Measurements from ENCODE around the gene LLPH. TPM values are rescaled to one million over a fixed set of nuclear protein-coding genes. Genes with fewer than 3 reads are reported as not detected.

The LLPH gene
- total RNA-seq, 3 donors from 2014 or later = 40.3 to 46.4 (median 43.7) TPM

DNA sequence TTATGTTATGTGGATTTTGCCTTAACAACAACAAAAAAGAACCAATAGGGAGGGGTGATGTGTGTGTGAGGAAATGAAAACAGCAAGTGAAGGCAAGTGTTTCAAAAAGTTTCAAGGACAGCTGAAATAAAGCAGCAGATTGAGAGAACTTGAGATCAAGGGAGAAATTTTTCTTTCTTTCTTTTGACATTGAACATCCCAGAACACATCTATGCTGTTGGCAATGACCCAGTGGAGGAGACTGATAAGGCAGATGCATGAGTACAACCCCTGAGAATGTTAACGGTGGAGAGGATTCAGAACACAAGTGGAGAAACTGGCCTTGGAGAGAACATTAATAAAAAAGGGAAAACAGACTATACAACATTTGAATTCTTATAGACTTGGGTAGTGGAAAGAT is 2.9 kb downstream of the LLPH start:
- Mint-ChIP-seq H3K4me3 (peak overlapping the region; percentile 7), H3K4me1 (ENCODE audit: low read depth) (peaks cover 49% of the 10 kb centered on the region), H3K27me3 (ENCODE audit: low read depth) (no peaks in the 10 kb centered on the region), H3K36me3 (ENCODE audit: insufficient read depth) (peaks cover 50% of the 10 kb centered on the region), H3K9me3 (no peaks in the 10 kb centered on the region)
- no peak for DNase-seq
- ATAC-seq = no peak

DNA sequence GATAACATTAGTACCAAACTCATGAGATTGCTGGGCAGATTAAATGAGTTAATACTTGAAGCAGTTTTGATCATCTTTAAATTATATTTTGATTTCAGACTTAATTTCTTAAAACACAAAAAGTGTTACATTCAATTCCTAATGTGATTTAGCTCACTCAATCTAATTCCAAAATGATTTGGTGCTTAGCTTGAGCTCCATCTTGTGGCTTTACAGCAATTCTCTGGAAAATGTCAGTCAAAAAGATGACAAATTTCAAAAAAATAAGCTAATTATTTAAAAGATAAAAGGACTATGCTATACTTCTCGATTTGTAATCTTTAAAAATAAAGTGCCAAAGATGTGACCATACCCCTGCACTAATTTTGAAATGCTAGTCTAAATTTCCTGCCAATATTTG is 10.1 kb downstream of the LLPH start:
- Mint-ChIP-seq H3K36me3 (ENCODE audit: insufficient read depth) (peaks cover 27% of the 10 kb centered on the region), H3K27me3 (ENCODE audit: low read depth) (no peaks in the 10 kb centered on the region), H3K4me3 (no peak overlapping the region), H3K9me3 (no peaks in the 10 kb centered on the region), H3K4me1 (ENCODE audit: low read depth) (peaks cover 15% of the 10 kb centered on the region)
- DNase-seq (no peak), ATAC-seq (no peak)

DNA sequence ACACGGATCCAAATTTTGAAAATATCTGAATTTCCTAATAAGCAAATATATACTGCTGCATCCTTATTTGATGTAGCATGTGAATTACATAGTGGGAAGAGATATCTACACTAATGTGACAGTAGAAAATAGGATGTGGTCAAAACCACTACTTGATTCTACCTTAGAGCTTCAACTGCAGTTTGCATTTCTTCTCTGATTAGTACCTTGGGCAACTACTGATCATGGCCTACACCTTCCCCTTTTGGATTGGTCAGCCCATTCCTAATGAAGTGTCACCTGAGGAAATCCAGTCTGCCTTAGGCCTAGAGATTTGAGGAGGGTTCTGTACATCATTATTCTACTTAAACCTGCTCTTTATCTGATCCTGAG is 10.7 kb downstream of the LLPH start:
- no peaks in the 10 kb centered on the region for H3K9me3 Mint-ChIP-seq
- DNase-seq = no peak
- no peaks in the 10 kb centered on the region for H3K27me3 Mint-ChIP-seq (ENCODE audit: low read depth)
- no peak for ATAC-seq
- H3K4me3 Mint-ChIP-seq = no peak overlapping the region
- peaks cover 10% of the 10 kb centered on the region for H3K4me1 Mint-ChIP-seq (ENCODE audit: low read depth)
- peaks cover 21% of the 10 kb centered on the region for H3K36me3 Mint-ChIP-seq (ENCODE audit: insufficient read depth)

GRCh38 chr12:66119229-66119869 is 11.2 kb downstream of the LLPH start:
- Mint-ChIP-seq H3K9me3 (no peaks in the 10 kb centered on the region), H3K4me3 (no peak overlapping the region), H3K4me1 (ENCODE audit: low read depth) (peaks cover 7% of the 10 kb centered on the region), H3K36me3 (ENCODE audit: insufficient read depth) (peaks cover 18% of the 10 kb centered on the region), H3K27me3 (ENCODE audit: low read depth) (no peaks in the 10 kb centered on the region)
- ATAC-seq (no peak), DNase-seq (no peak)

DNA sequence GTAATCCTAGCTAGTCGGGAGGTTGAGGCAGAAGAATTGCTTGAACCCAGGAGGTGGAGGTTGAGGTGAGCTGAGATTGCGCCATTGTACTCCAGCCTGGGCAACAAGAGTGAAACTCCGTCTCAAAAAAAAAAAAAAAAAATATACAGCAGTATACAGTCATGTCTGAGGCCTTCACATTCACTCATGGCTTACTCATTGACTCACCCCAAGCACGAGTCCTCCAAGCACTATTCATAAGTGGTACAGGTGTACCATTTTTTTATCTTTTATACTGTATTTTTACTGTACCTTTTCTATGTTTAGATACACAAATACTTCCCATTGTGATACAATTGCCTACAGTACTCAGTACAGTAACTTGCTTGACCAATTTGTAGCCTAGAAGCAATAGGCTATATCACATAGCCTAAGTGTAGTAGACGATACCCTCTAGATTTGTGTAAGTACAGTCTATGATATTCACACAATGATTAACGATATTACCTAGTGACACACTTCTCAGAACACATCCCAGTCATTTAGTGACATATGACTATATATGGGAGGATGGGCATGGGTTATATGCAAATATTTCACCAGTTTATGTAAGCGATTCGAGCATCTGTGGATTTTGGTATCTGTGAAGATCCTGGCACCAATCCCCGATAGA is 12.2 kb downstream of the LLPH start:
- peak in 1 of 2 donors; percentile 66 for ATAC-seq
- peaks cover 10% of the 10 kb centered on the region for H3K36me3 Mint-ChIP-seq (ENCODE audit: insufficient read depth)
- DNase-seq = no peak
- no peaks in the 10 kb centered on the region for H3K9me3 Mint-ChIP-seq
- H3K4me3 Mint-ChIP-seq = no peak overlapping the region
- peaks cover 10% of the 10 kb centered on the region for H3K4me1 Mint-ChIP-seq (ENCODE audit: low read depth)
- no peaks in the 10 kb centered on the region for H3K27me3 Mint-ChIP-seq (ENCODE audit: low read depth)

- DNase-seq = no peak
- Mint-ChIP-seq H3K4me3 (no peak overlapping the region), H3K36me3 (ENCODE audit: insufficient read depth) (peaks cover 9% of the 10 kb centered on the region), H3K4me1 (ENCODE audit: low read depth) (peaks cover 10% of the 10 kb centered on the region), H3K9me3 (no peaks in the 10 kb centered on the region), H3K27me3 (ENCODE audit: low read depth) (no peaks in the 10 kb centered on the region)
- no peak for ATAC-seq
Measured at GRCh38 chr12:66117242-66117641, 13.3 kb downstream of the LLPH start.

- no peaks in the 10 kb centered on the region for H3K27me3 Mint-ChIP-seq (ENCODE audit: low read depth)
- H3K9me3 Mint-ChIP-seq = no peaks in the 10 kb centered on the region
- H3K36me3 Mint-ChIP-seq (ENCODE audit: insufficient read depth) = peaks cover 9% of the 10 kb centered on the region
- DNase-seq (no peak), ATAC-seq (no peak)
- no peak overlapping the region for H3K4me3 Mint-ChIP-seq
- H3K4me1 Mint-ChIP-seq (ENCODE audit: low read depth) = peaks cover 8% of the 10 kb centered on the region
Measured at GRCh38 chr12:66115071-66115600, 15.4 kb downstream of the LLPH start.

DNA sequence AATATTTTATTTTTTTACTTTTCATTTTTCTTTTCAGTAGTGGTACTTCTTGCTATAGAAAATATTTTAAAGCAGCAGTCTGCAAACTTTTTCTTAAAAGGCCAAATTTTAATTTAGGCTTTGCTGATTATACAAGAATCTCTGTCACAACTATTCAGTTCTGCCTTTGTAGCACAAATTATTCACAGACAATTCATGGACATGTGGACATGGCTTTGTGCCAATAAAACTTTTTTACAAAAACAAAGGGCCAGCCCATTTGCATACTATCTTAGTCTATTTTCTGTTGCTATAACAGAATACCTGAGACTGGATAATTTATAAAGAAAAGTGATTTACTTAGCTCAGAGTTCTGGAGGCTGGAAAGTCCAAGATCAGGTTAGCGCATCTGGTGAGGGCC is 17.1 kb downstream of the LLPH start:
- H3K9me3 Mint-ChIP-seq = no peaks in the 10 kb centered on the region
- no peaks in the 10 kb centered on the region for H3K27me3 Mint-ChIP-seq (ENCODE audit: low read depth)
- no peak for DNase-seq

DNA sequence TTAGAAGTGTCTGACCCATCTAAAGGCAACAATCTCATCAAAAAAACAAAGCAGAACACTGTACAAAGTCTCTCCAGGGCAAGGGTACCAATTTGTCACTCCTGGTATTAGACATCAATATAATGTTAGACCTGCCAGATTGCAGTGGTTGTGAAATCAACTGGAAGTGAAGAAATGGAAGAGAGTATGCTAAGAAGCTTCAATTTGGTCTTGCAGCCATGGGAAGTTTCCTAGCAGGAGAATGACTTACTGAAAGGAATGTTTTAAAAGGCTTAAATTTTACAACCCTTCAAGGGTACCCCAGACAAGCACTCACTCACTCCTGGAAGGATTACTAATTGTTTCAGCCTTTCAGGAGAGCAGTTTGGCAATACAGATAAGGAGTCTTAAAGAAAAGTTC is 18.9 kb downstream of the LLPH start:
- ATAC-seq (no peak), DNase-seq (no peak)
- no peaks in the 10 kb centered on the region for H3K9me3 Mint-ChIP-seq

More for the DNA sequence above, 17.1 kb downstream of the LLPH start:
- H3K4me3 Mint-ChIP-seq = no peak overlapping the region
- H3K36me3 Mint-ChIP-seq (ENCODE audit: insufficient read depth) = no peaks in the 10 kb centered on the region
- peaks cover 3% of the 10 kb centered on the region for H3K4me1 Mint-ChIP-seq (ENCODE audit: low read depth)
- ATAC-seq = no peak

GRCh38 chr12:66109056-66109455 is 21.5 kb downstream of the LLPH start:
- H3K9me3 Mint-ChIP-seq = no peaks in the 10 kb centered on the region
- H3K27me3 Mint-ChIP-seq (ENCODE audit: low read depth) = peaks cover 7% of the 10 kb centered on the region
- no peak for ATAC-seq
- H3K4me3 Mint-ChIP-seq = no peak overlapping the region
- H3K36me3 Mint-ChIP-seq (ENCODE audit: insufficient read depth) = no peaks in the 10 kb centered on the region
- no peak for DNase-seq
- peaks cover 3% of the 10 kb centered on the region for H3K4me1 Mint-ChIP-seq (ENCODE audit: low read depth)

More for the DNA sequence above, 18.9 kb downstream of the LLPH start:
- no peaks in the 10 kb centered on the region for H3K36me3 Mint-ChIP-seq (ENCODE audit: insufficient read depth)
- H3K4me1 Mint-ChIP-seq (ENCODE audit: low read depth) = peaks cover 5% of the 10 kb centered on the region
- peaks cover 7% of the 10 kb centered on the region for H3K27me3 Mint-ChIP-seq (ENCODE audit: low read depth)
- no peak overlapping the region for H3K4me3 Mint-ChIP-seq

GRCh38 chr12:66108386-66108785 is 22.2 kb downstream of the LLPH start:
- DNase-seq (no peak), ATAC-seq (no peak)
- peaks cover 7% of the 10 kb centered on the region for H3K27me3 Mint-ChIP-seq (ENCODE audit: low read depth)
- no peaks in the 10 kb centered on the region for H3K9me3 Mint-ChIP-seq
- no peak overlapping the region for H3K4me3 Mint-ChIP-seq
- H3K36me3 Mint-ChIP-seq (ENCODE audit: insufficient read depth) = no peaks in the 10 kb centered on the region
- peaks cover 2% of the 10 kb centered on the region for H3K4me1 Mint-ChIP-seq (ENCODE audit: low read depth)

DNA sequence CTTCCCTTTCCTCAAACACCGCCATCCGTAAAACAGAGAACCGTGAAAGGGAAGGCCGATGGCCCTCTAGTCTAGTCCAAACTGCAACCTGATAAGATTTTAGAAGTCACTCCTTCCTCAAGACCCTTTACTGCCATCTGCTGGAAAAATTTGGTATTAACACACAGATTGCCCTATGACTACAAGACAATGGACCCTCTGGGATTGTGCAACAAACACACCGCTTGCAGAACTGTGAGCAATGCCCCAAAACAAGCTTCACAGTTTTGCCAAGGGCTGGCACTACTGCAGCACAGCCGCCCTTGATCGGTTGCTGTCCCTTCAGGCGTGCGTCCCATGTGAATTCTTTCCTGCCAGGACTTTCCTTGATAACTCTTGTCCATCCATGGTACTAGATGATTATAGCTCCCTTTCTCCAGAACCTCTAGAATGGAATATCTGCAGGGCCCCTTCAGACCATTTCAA is 23.1 kb downstream of the LLPH start:
- H3K36me3 Mint-ChIP-seq (ENCODE audit: insufficient read depth) = no peaks in the 10 kb centered on the region
- no peaks in the 10 kb centered on the region for H3K9me3 Mint-ChIP-seq
- ATAC-seq (peak; percentile 61 to 79), DNase-seq (peak; percentile 15)
- H3K4me1 Mint-ChIP-seq (ENCODE audit: low read depth) = peaks cover 2% of the 10 kb centered on the region
- H3K4me3 Mint-ChIP-seq = no peak overlapping the region
- H3K27me3 Mint-ChIP-seq (ENCODE audit: low read depth) = peaks cover 11% of the 10 kb centered on the region

DNA sequence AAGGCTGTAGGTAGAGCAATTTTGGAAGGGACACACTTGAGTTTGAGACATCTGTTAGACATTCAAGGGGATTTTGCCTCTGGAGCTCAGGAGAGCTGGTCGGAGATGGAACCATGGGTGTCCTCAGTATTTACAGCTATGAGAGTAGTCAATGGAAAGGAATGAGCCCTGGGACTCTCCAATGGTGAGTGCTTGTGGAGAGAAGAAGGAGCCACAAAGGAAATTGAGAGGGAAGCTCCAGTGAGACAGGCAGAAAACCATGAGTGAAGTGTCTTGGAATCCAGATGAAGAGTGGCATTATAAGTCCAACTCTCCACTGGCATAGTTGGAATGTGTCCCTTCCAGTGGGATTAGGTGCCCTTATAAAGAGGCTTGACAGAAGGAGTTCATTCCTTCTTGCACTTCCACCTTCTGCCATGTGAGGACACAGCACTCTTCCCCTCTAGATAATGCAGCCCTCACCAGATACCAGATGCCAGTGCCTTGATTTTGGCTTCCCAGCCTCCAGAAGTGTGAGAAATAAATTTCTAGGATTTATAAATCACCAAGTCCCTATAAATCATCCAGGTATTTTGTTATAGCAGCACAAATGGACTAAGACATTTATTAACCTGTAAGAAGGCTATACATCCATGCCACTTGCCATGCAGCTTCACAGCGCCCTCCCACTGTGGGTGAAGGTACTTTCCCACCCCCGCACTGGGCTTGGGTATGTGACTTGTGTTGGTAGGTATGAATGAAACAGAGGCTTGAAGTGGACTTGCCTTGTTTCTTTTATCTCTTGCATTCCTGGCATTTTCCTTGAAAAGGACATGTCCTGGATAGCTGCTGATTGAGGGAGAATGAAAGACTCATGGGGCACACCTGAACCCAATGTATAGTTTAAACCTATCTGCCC is 27.3 kb downstream of the LLPH start:
- Mint-ChIP-seq H3K4me3 (no peak overlapping the region), H3K4me1 (ENCODE audit: low read depth) (peaks cover 2% of the 10 kb centered on the region), H3K27me3 (ENCODE audit: low read depth) (peaks cover 31% of the 10 kb centered on the region), H3K36me3 (ENCODE audit: insufficient read depth) (no peaks in the 10 kb centered on the region), H3K9me3 (peaks cover 6% of the 10 kb centered on the region)
- ATAC-seq (no peak), DNase-seq (no peak)

- Mint-ChIP-seq H3K36me3 (ENCODE audit: insufficient read depth) (no peaks in the 10 kb centered on the region), H3K9me3 (no peaks in the 10 kb centered on the region), H3K4me1 (ENCODE audit: low read depth) (no peaks in the 10 kb centered on the region), H3K4me3 (no peak overlapping the region), H3K27me3 (ENCODE audit: low read depth) (peaks cover 27% of the 10 kb centered on the region)
- DNase-seq = no peak
- ATAC-seq = no peak
Measured at GRCh38 chr12:66092559-66093269, 37.8 kb downstream of the LLPH start.

All from activated T-cell treated with anti-CD3 and anti-CD28 coated beads, Interleukin-2, amount 50 U/mL, for 4 hours (primary cell).